ENCODE data around the gene LCNL1. TPM values are rescaled to one million over a fixed set of nuclear protein-coding genes. Genes with fewer than 3 reads are reported as not detected.

Gene LCNL1
- total and polyA plus RNA-seq, 10 of the 15 experiments (the other 5 are each of a cell fraction or from before 2014, with no cell fraction given) = not detected

DNA sequence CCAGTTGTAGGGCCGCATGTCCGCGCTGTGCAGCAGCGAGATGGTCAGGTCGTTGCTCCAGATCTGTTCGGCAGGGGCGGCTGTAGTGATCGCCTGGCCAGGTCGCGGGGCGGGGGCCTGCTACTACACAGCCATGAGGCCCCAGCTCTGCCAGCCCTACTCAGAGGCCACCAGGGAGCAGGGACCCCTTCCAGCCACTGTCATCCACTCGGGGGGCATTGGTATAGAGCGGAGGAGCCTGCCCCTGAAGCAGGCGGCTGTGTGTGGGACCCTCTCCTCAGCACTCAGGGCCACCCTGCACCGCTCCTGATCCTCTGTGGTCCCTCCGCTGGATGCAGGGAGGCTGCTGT is 39.9 kb upstream of the LCNL1 start (continued):
- TF ChIP-seq, protein P1, sequence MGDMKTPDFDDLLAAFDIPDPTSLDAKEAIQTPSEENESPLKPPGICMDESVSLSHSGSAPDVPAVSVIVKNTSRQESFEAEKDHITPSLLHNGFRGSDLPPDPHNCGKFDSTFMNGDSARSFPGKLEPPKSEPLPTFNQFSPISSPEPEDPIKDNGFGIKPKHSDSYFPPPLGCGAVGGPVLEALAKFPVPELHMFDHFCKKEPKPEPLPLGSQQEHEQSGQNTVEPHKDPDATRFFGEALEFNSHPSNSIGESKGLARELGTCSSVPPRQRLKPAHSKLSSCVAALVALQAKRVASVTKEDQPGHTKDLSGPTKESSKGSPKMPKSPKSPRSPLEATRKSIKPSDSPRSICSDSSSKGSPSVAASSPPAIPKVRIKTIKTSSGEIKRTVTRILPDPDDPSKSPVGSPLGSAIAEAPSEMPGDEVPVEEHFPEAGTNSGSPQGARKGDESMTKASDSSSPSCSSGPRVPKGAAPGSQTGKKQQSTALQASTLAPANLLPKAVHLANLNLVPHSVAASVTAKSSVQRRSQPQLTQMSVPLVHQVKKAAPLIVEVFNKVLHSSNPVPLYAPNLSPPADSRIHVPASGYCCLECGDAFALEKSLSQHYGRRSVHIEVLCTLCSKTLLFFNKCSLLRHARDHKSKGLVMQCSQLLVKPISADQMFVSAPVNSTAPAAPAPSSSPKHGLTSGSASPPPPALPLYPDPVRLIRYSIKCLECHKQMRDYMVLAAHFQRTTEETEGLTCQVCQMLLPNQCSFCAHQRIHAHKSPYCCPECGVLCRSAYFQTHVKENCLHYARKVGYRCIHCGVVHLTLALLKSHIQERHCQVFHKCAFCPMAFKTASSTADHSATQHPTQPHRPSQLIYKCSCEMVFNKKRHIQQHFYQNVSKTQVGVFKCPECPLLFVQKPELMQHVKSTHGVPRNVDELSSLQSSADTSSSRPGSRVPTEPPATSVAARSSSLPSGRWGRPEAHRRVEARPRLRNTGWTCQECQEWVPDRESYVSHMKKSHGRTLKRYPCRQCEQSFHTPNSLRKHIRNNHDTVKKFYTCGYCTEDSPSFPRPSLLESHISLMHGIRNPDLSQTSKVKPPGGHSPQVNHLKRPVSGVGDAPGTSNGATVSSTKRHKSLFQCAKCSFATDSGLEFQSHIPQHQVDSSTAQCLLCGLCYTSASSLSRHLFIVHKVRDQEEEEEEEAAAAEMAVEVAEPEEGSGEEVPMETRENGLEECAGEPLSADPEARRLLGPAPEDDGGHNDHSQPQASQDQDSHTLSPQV (IDR thresholded peaks at IDR 0.05) = no peak
- no peak for TF ChIP-seq NBN (IDR thresholded peaks at IDR 0.05)
- TF ChIP-seq, protein P2, sequence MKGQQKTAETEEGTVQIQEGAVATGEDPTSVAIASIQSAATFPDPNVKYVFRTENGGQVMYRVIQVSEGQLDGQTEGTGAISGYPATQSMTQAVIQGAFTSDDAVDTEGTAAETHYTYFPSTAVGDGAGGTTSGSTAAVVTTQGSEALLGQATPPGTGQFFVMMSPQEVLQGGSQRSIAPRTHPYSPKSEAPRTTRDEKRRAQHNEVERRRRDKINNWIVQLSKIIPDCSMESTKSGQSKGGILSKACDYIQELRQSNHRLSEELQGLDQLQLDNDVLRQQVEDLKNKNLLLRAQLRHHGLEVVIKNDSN (IDR thresholded peaks at IDR 0.05; ENCODE audit: borderline replicate concordance, extremely low read length, insufficient read depth, low read depth, low read length) = no peak

DNA sequence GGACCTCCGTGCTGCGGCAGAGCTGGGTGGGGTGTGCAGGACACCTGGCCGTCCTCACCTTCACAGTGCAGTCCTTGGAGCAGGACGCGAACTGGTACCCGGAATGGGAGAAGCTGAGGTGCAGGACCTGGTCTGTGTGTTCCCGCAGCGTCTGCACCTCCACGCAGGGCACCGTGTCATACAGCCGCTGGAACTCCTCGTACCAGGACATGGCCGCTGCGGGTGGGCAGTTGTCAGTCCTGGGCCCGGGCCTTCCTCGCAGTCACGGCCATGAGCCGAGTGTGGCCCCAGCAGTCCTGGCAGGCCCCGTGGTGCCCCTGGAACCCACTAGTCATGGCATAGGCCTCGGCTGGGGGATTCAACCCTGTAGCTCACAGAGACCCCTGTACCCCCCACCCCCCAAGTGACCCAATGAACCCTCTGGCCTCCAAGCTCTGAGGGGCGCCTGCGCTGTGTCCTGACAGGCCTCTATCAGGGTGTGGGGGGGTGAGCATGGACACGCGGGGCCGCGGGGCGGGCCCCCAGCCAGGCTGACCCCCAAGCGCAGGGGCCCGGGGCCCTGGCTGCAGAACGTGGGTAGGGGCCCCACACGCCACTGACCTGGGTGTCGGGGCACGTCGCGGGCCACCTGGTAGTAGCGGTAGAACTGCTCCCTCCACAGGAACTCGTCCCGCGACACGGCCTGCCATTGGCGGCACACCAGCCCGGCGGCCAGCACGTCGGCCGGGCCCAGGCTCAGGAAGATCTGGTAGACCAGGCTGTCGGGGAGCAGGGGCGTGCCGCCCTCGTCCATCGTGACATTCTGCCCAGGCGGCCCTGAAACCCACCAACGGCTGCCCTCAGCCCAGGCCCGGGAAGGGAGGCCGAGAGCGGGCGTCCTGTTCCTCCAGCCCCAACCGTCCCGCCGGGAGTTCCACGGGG is 39.2 kb upstream of the LCNL1 start:
- Histone ChIP-seq H3K36me3 (ENCODE audit: control insufficient read depth in 2 of 2, insufficient read depth in 2 of 2, low read length in 1 of 2) (peaks cover under 1 to 26% of the 10 kb centered on the region in 2 experiments; a peak in 3 of 4 replicates), H3K4me2 (ENCODE audit: control insufficient read depth, insufficient read depth) (peak overlapping the region; percentile 81), H3K27ac (ENCODE audit: control insufficient read depth, insufficient read depth) (peak overlapping the region; percentile 91), H3K4me1 (ENCODE audit: control insufficient read depth, insufficient read depth, low read length) (peaks cover 4% of the 10 kb centered on the region), H3K79me2 (ENCODE audit: control insufficient read depth, insufficient read depth, low read length) (peaks cover 19% of the 10 kb centered on the region), H3K9ac (ENCODE audit: control insufficient read depth, insufficient read depth, low read length) (peak overlapping the region; percentile 85), H3K4me3 (peak overlapping the region; percentile 98), H3K27me3 (replicated peaks in 1 of 2; ENCODE audit: control insufficient read depth in 2 of 2, insufficient read depth in 2 of 2, low read length in 1 of 2) (no peaks in the 10 kb centered on the region), H4K20me1 (ENCODE audit: control insufficient read depth, insufficient read depth) (no peaks in the 10 kb centered on the region), H2AFZ (ENCODE audit: control insufficient read depth, low read depth, low read length) (peak overlapping the region; percentile 6), H3K9me3 (replicated peaks; ENCODE audit: control insufficient read depth, insufficient read depth, low read length) (no peaks in the 10 kb centered on the region)
- ChIA-PET POLR2A (interaction anchor here (1.2 to 2.5 kb wide), 3 partner anchors 41 to 96 kb away, joined by 5 to 6 read pairs (median 5); partner anchors contain the start of gene TRAF2), CTCF (interaction anchor here (1.0 to 2.5 kb wide), 4 partner anchors 57 to 124 kb away, joined by 3 to 12 read pairs (median 4); partner anchors contain the start of genes AJM1 and TRAF2), SMC1A (ENCODE audit: uncharacterized antibody, unreplicated experiment) (interaction anchor here (0.8 kb wide), 1 partner anchor 153 kb away, joined by 3 read pairs; the partner anchor contains the start of gene TMEM141), RAD21 (ENCODE audit: unreplicated experiment) (interaction anchor here (1.2 kb wide), 1 partner anchor 45 kb away, joined by 5 read pairs; no protein-coding TSS in a partner anchor)
- no TSS peak for BruUV-seq (replicated peaks)
- 30% methylated on average over 56 of the region's 61 CpGs for WGBS (ENCODE audit: insufficient coverage, insufficient replicate concordance, low lambda C conversion rate, missing lambda C conversion rate)
- FAIRE-seq (no peak), ATAC-seq (peak; percentile 46), DNase-seq (ENCODE audit: low read depth, low spot score) (no peak)
- intact Hi-C loops (cut with micrococcal nuclease; ENCODE audit: unreplicated experiment) (loop anchor here (1.0 to 10.0 kb wide), 3 partner anchors 48 to 149 kb away; partner anchors contain the start of genes CCDC183, MAMDC4 and TMEM141), in situ Hi-C loops (cut with MboI) (no loop called here)
- TF ChIP-seq, protein P3, sequence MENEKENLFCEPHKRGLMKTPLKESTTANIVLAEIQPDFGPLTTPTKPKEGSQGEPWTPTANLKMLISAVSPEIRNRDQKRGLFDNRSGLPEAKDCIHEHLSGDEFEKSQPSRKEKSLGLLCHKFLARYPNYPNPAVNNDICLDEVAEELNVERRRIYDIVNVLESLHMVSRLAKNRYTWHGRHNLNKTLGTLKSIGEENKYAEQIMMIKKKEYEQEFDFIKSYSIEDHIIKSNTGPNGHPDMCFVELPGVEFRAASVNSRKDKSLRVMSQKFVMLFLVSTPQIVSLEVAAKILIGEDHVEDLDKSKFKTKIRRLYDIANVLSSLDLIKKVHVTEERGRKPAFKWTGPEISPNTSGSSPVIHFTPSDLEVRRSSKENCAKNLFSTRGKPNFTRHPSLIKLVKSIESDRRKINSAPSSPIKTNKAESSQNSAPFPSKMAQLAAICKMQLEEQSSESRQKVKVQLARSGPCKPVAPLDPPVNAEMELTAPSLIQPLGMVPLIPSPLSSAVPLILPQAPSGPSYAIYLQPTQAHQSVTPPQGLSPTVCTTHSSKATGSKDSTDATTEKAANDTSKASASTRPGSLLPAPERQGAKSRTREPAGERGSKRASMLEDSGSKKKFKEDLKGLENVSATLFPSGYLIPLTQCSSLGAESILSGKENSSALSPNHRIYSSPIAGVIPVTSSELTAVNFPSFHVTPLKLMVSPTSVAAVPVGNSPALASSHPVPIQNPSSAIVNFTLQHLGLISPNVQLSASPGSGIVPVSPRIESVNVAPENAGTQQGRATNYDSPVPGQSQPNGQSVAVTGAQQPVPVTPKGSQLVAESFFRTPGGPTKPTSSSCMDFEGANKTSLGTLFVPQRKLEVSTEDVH (IDR thresholded peaks at IDR 0.05; ENCODE audit: low read depth, partially characterized antibody) = no peak
- no peak for TF ChIP-seq ZNF622 (IDR thresholded peaks at IDR 0.05)
- TF ChIP-seq FOXM1 (IDR thresholded peaks at IDR 0.05; ENCODE audit: low read depth, low read length) = no peak
- TF ChIP-seq NRF1 (conservative IDR thresholded peaks at IDR 0.05; ENCODE audit: low read depth, low read length) = no peak
- TF ChIP-seq STAT1 (conservative IDR thresholded peaks at IDR 0.05) = no peak
- TF ChIP-seq EGR1 (IDR thresholded peaks at IDR 0.05; ENCODE audit: borderline replicate concordance in 1 of 2, low read depth in 2 of 2, low read length in 2 of 2) = no peak
- TF ChIP-seq, protein P4, sequence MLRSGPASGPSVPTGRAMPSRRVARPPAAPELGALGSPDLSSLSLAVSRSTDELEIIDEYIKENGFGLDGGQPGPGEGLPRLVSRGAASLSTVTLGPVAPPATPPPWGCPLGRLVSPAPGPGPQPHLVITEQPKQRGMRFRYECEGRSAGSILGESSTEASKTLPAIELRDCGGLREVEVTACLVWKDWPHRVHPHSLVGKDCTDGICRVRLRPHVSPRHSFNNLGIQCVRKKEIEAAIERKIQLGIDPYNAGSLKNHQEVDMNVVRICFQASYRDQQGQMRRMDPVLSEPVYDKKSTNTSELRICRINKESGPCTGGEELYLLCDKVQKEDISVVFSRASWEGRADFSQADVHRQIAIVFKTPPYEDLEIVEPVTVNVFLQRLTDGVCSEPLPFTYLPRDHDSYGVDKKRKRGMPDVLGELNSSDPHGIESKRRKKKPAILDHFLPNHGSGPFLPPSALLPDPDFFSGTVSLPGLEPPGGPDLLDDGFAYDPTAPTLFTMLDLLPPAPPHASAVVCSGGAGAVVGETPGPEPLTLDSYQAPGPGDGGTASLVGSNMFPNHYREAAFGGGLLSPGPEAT (IDR thresholded peaks at IDR 0.05; ENCODE audit: low read depth) = no peak
